ENCODE data around the gene PEX12. TPM values are rescaled to one million over a fixed set of nuclear protein-coding genes. Genes with fewer than 3 reads are reported as not detected.
"Not testable (repeated sequence)": the region's sequence is repeated elsewhere in the genome, so short reads cannot be mapped to it uniquely, and the experiment has no call there.

PEX12 gene
- 3.1 TPM for total RNA-seq

- Histone ChIP-seq H3K27me3 (ENCODE audit: insufficient read depth, low read length) (no peaks in the 10 kb centered on the region), H3K4me1 (ENCODE audit: insufficient read depth, low read length) (peaks cover 17% of the 10 kb centered on the region), H3K9me3 (ENCODE audit: low read depth, low read length) (no peaks in the 10 kb centered on the region), H3K4me3 (ENCODE audit: low read length) (peak within 1 kb of the TSS; percentile 64)
Observed at GRCh38 chr17:35578197-35578928, at the start of gene PEX12. Gene PEX12 (minus strand): TSS chr17:35578571. CDS start chr17:35578021, 550 bp downstream.

- Histone ChIP-seq H3K4me3 (ENCODE audit: low read length) (no peak overlapping the region), H3K9me3 (ENCODE audit: low read depth, low read length) (no peaks in the 10 kb centered on the region), H3K27me3 (ENCODE audit: insufficient read depth, low read length) (no peaks in the 10 kb centered on the region), H3K4me1 (ENCODE audit: insufficient read depth, low read length) (no peaks in the 10 kb centered on the region)
Observed at GRCh38 chr17:35627417-35627816, 49.0 kb upstream of the PEX12 start.

DNA sequence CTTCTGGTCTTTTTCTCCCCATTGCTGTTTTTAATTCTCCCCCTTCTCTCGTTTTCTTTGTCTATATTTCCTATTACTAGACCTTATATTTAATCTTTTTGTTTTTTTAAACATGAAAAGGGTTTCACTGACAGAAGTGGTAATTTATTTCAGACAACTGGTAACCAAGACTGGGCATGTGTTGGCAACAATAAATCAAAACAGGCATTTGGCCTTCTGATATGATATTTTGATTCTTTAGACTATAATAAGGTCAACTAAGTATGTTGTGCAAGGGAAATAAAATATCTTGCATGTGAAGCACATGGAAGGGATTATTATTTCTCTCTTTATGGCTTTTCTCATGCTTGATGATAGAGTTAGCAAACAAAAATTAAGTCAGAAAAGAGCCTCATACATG is 43.4 kb upstream of the PEX12 start:
- Histone ChIP-seq H3K4me3 (ENCODE audit: low read length) (no peak overlapping the region), H3K4me1 (ENCODE audit: insufficient read depth, low read length) (no peaks in the 10 kb centered on the region), H3K9me3 (ENCODE audit: low read depth, low read length) (no peaks in the 10 kb centered on the region), H3K27me3 (ENCODE audit: insufficient read depth, low read length) (no peaks in the 10 kb centered on the region)

GRCh38 chr17:35618628-35619027 is 40.3 kb upstream of the PEX12 start:
- Histone ChIP-seq H3K27me3 (ENCODE audit: insufficient read depth, low read length) (no peaks in the 10 kb centered on the region), H3K4me1 (ENCODE audit: insufficient read depth, low read length) (no peaks in the 10 kb centered on the region), H3K4me3 (ENCODE audit: low read length) (no peak overlapping the region), H3K9me3 (ENCODE audit: low read depth, low read length) (no peaks in the 10 kb centered on the region)

GRCh38 chr17:35617505-35617904 is 39.1 kb upstream of the PEX12 start:
- no peak overlapping the region for H3K4me3 ChIP-seq (ENCODE audit: low read length)
- no peaks in the 10 kb centered on the region for H3K27me3 ChIP-seq (ENCODE audit: insufficient read depth, low read length)
- no peaks in the 10 kb centered on the region for H3K4me1 ChIP-seq (ENCODE audit: insufficient read depth, low read length)
- no peaks in the 10 kb centered on the region for H3K9me3 ChIP-seq (ENCODE audit: low read depth, low read length)

DNA sequence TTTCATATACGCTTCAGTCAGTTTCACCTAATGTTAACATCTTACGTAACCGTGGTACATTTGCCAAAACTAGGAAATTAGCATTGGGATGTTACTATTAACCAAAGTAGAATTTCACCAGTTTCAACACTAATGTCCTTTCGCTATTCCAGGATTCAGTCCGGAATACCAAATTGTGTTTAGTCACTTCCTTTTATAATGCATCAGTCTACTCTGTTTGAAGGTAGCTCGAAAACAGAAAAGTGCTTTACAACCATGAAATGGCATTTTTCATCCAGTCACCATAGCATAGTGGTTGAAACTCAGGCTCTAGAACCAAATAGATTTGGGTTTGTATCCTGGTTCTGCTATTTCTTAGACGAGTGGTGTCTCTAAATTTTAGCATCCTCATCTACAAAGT is 38.2 kb upstream of the PEX12 start:
- H3K27me3 ChIP-seq (ENCODE audit: insufficient read depth, low read length) = no peaks in the 10 kb centered on the region
- no peaks in the 10 kb centered on the region for H3K9me3 ChIP-seq (ENCODE audit: low read depth, low read length)
- H3K4me3 ChIP-seq (ENCODE audit: low read length) = no peak overlapping the region
- no peaks in the 10 kb centered on the region for H3K4me1 ChIP-seq (ENCODE audit: insufficient read depth, low read length)

DNA sequence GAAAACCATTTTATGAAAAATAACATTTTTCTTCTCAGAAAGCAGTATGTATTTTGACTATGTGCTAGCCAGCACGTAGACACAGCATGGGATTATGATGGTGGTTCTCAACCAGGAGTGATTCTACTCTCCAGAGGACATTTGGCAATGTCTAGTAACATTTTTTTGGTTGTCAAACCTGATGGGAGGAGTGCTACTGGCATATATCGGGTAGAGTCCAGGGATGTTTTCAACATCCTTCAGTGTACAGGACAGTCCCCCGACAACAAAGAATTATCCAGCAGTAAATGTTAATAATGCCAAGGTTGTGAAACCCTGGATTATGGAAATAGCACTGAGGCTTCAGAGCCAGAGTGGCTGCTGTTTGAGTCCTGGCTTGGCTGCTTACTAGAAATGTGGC is 36.4 kb upstream of the PEX12 start:
- no peaks in the 10 kb centered on the region for H3K27me3 ChIP-seq (ENCODE audit: insufficient read depth, low read length)
- H3K4me1 ChIP-seq (ENCODE audit: insufficient read depth, low read length) = no peaks in the 10 kb centered on the region
- no peaks in the 10 kb centered on the region for H3K9me3 ChIP-seq (ENCODE audit: low read depth, low read length)
- no peak overlapping the region for H3K4me3 ChIP-seq (ENCODE audit: low read length)

DNA sequence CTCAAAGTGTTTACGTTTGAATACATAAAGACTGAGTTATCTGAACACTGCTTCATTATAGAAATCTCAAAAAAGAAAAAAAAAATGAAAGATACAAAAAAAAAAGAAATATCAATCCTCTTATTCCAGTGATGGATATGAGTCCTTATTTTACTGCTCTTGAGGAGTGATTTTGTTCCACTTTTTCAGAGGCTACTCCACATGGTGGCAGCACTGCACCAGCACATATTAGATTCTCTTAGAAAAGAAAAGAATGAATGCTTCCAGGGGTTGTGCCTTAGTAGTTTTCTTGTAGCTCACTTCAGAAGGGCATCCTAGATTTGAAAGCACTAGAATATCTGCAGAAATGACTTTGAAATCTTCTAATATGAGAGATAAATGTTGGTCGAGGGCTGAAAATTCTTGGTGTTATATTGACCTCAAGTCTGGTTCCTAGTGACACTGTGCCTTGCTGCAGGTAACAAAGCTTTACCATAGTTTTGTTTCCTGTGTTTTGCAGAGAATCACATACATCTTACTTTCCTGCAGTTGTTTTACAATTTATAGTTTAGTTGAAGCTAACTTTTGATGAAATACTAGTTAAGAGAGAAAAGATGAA is 34.7 kb upstream of the PEX12 start:
- no peaks in the 10 kb centered on the region for H3K27me3 ChIP-seq (ENCODE audit: insufficient read depth, low read length)
- H3K4me3 ChIP-seq (ENCODE audit: low read length) = no peak overlapping the region
- no peaks in the 10 kb centered on the region for H3K4me1 ChIP-seq (ENCODE audit: insufficient read depth, low read length)
- H3K9me3 ChIP-seq (ENCODE audit: low read depth, low read length) = no peaks in the 10 kb centered on the region

DNA sequence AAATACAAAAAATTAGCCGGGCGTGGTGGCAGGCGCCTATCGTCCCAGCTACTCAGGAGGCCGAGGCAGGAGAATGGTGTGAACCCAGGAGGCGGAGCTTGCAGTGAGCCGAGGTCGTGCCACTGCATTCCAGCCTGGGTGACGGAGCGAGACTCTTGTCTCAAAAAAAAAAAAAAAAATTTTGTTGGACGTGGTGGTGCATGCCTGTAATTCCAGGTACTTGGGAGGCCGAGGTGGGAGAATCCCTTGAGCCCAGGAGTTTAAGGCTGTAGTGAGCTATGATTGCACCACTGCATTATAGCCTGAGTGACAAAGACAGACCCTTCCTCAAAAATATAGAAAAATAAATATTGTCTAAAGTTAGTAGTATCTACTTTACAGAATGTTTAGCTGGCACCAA is 32.4 kb upstream of the PEX12 start:
- H3K9me3 ChIP-seq (ENCODE audit: low read depth, low read length); H3K4me3 ChIP-seq (ENCODE audit: low read length); H3K4me1 ChIP-seq (ENCODE audit: insufficient read depth, low read length); H3K27me3 ChIP-seq (ENCODE audit: insufficient read depth, low read length): not testable (repeated sequence)

- Histone ChIP-seq H3K9me3 (ENCODE audit: low read depth, low read length) (no peaks in the 10 kb centered on the region), H3K4me3 (ENCODE audit: low read length) (no peak overlapping the region), H3K27me3 (ENCODE audit: insufficient read depth, low read length) (no peaks in the 10 kb centered on the region), H3K4me1 (ENCODE audit: insufficient read depth, low read length) (no peaks in the 10 kb centered on the region)
Observed at GRCh38 chr17:35609831-35610230, 31.5 kb upstream of the PEX12 start.

DNA sequence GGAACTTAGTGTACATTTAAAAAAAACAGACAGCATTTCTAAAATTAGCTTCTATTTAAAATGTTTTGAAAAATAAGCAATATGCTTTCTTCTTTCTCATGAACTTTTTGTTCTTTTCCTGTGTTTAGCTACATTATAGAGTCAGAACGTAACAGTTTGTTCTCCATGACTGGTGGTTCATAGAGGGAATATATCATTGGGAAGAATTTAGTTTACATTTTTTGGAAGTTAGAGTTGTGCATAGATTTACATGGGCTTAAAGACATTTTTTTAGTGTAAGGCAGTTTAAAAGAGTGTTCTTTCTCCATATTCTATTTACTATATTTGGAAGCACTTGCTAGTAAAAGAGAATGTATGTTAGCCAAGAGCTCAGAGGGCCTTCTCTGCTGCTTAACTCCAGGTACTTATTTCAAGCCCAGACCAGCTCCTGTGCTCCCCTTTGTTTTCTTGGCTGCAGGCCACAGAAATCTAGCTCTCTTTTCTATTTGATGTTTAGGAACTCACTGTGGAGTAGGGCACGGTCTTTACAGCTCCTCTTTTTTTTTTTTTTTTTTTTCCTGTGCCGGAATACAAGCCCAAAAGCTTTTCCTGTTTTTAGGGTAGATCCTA is 29.0 kb upstream of the PEX12 start:
- H3K4me3 ChIP-seq (ENCODE audit: low read length) = no peak overlapping the region
- no peaks in the 10 kb centered on the region for H3K9me3 ChIP-seq (ENCODE audit: low read depth, low read length)
- no peaks in the 10 kb centered on the region for H3K4me1 ChIP-seq (ENCODE audit: insufficient read depth, low read length)

GRCh38 chr17:35605678-35606077 is 27.3 kb upstream of the PEX12 start:
- Histone ChIP-seq H3K27me3 (ENCODE audit: insufficient read depth, low read length) (no peaks in the 10 kb centered on the region), H3K9me3 (ENCODE audit: low read depth, low read length) (no peaks in the 10 kb centered on the region), H3K4me3 (ENCODE audit: low read length) (no peak overlapping the region), H3K4me1 (ENCODE audit: insufficient read depth, low read length) (no peaks in the 10 kb centered on the region)

More for the DNA sequence above, 29.0 kb upstream of the PEX12 start:
- H3K27me3 ChIP-seq (ENCODE audit: insufficient read depth, low read length) = no peaks in the 10 kb centered on the region

DNA sequence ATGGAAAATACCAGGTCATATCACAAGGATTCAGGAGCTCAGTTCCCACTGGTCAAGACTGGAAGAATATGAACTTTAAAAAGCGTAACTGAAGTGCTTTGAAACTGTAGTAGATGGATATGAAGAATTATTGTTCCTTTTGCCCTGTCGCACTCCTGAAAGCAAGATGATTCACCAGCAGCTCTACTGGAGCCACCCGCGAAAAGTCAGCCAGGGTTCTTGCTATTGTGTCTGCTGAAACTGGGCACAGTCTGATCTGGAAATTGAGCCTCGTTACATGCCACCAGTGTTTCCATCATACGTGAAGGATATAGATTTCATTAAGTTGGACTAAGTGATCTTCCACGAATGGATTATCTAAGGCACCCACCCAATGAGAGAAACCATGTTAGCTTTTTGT is 25.3 kb upstream of the PEX12 start:
- H3K27me3 ChIP-seq (ENCODE audit: insufficient read depth, low read length) = no peaks in the 10 kb centered on the region
- H3K9me3 ChIP-seq (ENCODE audit: low read depth, low read length) = no peaks in the 10 kb centered on the region

DNA sequence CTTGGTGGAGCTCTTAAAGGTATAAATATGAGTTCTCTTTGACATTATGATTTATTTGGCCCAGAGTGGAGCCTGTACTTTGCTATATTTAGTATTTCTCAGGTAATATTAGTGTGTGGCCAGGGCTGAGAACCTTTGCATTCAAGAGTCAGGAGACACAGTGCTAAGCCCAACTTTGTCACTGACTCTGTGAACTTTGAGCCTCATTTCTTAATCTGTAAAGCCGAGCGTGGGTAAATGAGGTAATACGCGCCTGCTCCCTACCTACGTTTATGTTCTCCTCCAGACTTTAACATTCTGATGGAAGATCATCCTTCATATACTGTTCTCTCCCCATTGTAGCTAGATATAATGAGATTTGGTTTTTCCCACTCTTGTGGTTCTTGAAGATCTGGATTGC is 19.2 kb upstream of the PEX12 start:
- Histone ChIP-seq H3K4me3 (ENCODE audit: low read length) (no peak overlapping the region), H3K4me1 (ENCODE audit: insufficient read depth, low read length) (no peaks in the 10 kb centered on the region), H3K9me3 (ENCODE audit: low read depth, low read length) (no peaks in the 10 kb centered on the region), H3K27me3 (ENCODE audit: insufficient read depth, low read length) (no peaks in the 10 kb centered on the region)

More for the DNA sequence above, 25.3 kb upstream of the PEX12 start:
- H3K4me1 ChIP-seq (ENCODE audit: insufficient read depth, low read length) = no peaks in the 10 kb centered on the region
- no peak overlapping the region for H3K4me3 ChIP-seq (ENCODE audit: low read length)

GRCh38 chr17:35596530-35597233 is 18.3 kb upstream of the PEX12 start:
- no peak overlapping the region for H3K4me3 ChIP-seq (ENCODE audit: low read length)
- no peaks in the 10 kb centered on the region for H3K9me3 ChIP-seq (ENCODE audit: low read depth, low read length)
- H3K4me1 ChIP-seq (ENCODE audit: insufficient read depth, low read length) = no peaks in the 10 kb centered on the region
- no peaks in the 10 kb centered on the region for H3K27me3 ChIP-seq (ENCODE audit: insufficient read depth, low read length)
